ENCODE data around the gene NOLC1. TPM values are rescaled to one million over a fixed set of nuclear protein-coding genes. Genes with fewer than 3 reads are reported as not detected.

NOLC1 gene
- total RNA-seq, 4 donors from 2014 or later, result 19.0 to 149 (median 34.2) TPM

GRCh38 chr10:102211615-102212299, 59.6 kb downstream of the NOLC1 start:
- TF ChIP-seq POLR2A (IDR thresholded peaks at IDR 0.05), result no peak
- TF ChIP-seq CTCF (IDR thresholded peaks at IDR 0.05), result no peak
- H3K4me3 ChIP-seq, result no peak overlapping the region
- H3K27me3 ChIP-seq, result no peaks in the 10 kb centered on the region
- H3K9me3 ChIP-seq, result no peaks in the 10 kb centered on the region
- H3K36me3 ChIP-seq, result no peaks in the 10 kb centered on the region
- H3K4me1 ChIP-seq, result no peaks in the 10 kb centered on the region
- no peak for DNase-seq
- no peak overlapping the region for H3K27ac ChIP-seq

Other genes starting within 250 kb of the NOLC1 start
- gene ARMH3, start 96.2 kb upstream of the NOLC1 start, total RNA-seq, result 10 to 100 TPM; 15.8 to 29.2 (median 23.0) TPM
- gene HPS6, start 87.0 kb upstream of the NOLC1 start, total RNA-seq, result 10 to 100 TPM; 19.8 to 33.4 (median 24.8) TPM
- 10 to 100 TPM; 19.6 to 67.7 (median 42.1) TPM for gene LDB1, start 32.0 kb upstream of the NOLC1 start, total RNA-seq
- gene PPRC1, start 19.3 kb upstream of the NOLC1 start, total RNA-seq, result 10 to 100 TPM in 3 of 4 donors, 1 to 10 TPM in 1; 8.6 to 71.0 (median 24.0) TPM
- gene ELOVL3, start 73.9 kb downstream of the NOLC1 start, total RNA-seq, result not detected
- not detected for gene PITX3, start 89.1 kb downstream of the NOLC1 start, total RNA-seq
- gene GBF1, start 93.1 kb downstream of the NOLC1 start, total RNA-seq, result 10 to 100 TPM; 73.4 to 98.5 (median 95.8) TPM
- 10 to 100 TPM in 3 of 4 donors, 1 to 10 TPM in 1; 6.5 to 22.9 (median 19.2) TPM for gene NFKB2, start 243.3 kb downstream of the NOLC1 start, total RNA-seq

All from Peyer's patch (tissue), 4 donors.